Measurements from ENCODE around the gene NHLRC3. TPM values are rescaled to one million over a fixed set of nuclear protein-coding genes. Genes with fewer than 3 reads are reported as not detected.
"Not testable (repeated sequence)": the region's sequence is repeated elsewhere in the genome, so short reads cannot be mapped to it uniquely, and the experiment has no call there.

NHLRC3 gene
- 7.4 and 10.1 TPM in 2 replicates for total RNA-seq (2014; rRNA removed; shearing (Covaris generic))
- 22.2 and 25.7 TPM in 2 replicates for polyA plus RNA-seq (2014; cell fraction: nucleus; rRNA removed)

- DNase-seq (ENCODE audit: extremely low read depth, low read depth): peak; percentile 83
Observed at GRCh38 chr13:39037880-39038568, at the start of gene NHLRC3, which contains the start of gene PROSER1. Gene NHLRC3 (plus strand): TSS chr13:39038456. CDS start chr13:39038640, 184 bp downstream. Gene PROSER1 (minus strand): TSS chr13:39038089. CDS start chr13:39037242, 847 bp downstream.

GRCh38 chr13:38990693-38991092 is 47.6 kb upstream of the NHLRC3 start, which contains the start of gene STOML3:
Gene STOML3 (minus strand): TSS chr13:38990831. CDS start chr13:38990721, 110 bp downstream.
- no peak for DNase-seq (ENCODE audit: extremely low read depth, low read depth)

- no peak for DNase-seq (ENCODE audit: extremely low read depth, low read depth)
Observed at GRCh38 chr13:38993381-38993780, 44.9 kb upstream of the NHLRC3 start.

- DNase-seq (ENCODE audit: extremely low read depth, low read depth): no peak
Observed at GRCh38 chr13:38998739-38999138, 39.5 kb upstream of the NHLRC3 start.

- DNase-seq (ENCODE audit: extremely low read depth, low read depth): not testable (repeated sequence)
Observed at GRCh38 chr13:39006371-39007111, 31.7 kb upstream of the NHLRC3 start.

GRCh38 chr13:39012608-39013007 is 25.6 kb upstream of the NHLRC3 start:
- no peak for DNase-seq (ENCODE audit: extremely low read depth, low read depth)

GRCh38 chr13:39013462-39013861 is 24.8 kb upstream of the NHLRC3 start:
- DNase-seq (ENCODE audit: extremely low read depth, low read depth): no peak

GRCh38 chr13:39016087-39016486 is 22.2 kb upstream of the NHLRC3 start:
- DNase-seq (ENCODE audit: extremely low read depth, low read depth): no peak

GRCh38 chr13:39016787-39017186 is 21.5 kb upstream of the NHLRC3 start:
- DNase-seq (ENCODE audit: extremely low read depth, low read depth): no peak

GRCh38 chr13:39020853-39021462 is 17.3 kb upstream of the NHLRC3 start:
- DNase-seq (ENCODE audit: extremely low read depth, low read depth): no peak

GRCh38 chr13:39023316-39023715 is 14.9 kb upstream of the NHLRC3 start:
- no peak for DNase-seq (ENCODE audit: extremely low read depth, low read depth)

- DNase-seq (ENCODE audit: extremely low read depth, low read depth): no peak
Observed at GRCh38 chr13:39023761-39024160, 14.5 kb upstream of the NHLRC3 start.

GRCh38 chr13:39025433-39025839 is 12.8 kb upstream of the NHLRC3 start:
- DNase-seq (ENCODE audit: extremely low read depth, low read depth): no peak

GRCh38 chr13:39032150-39032549 is 6.1 kb upstream of the NHLRC3 start:
- DNase-seq (ENCODE audit: extremely low read depth, low read depth): no peak

- DNase-seq (ENCODE audit: extremely low read depth, low read depth): no peak
Observed at GRCh38 chr13:39034085-39034484, 4.2 kb upstream of the NHLRC3 start.

GRCh38 chr13:39035204-39035603 is 3.1 kb upstream of the NHLRC3 start:
- no peak for DNase-seq (ENCODE audit: extremely low read depth, low read depth)

GRCh38 chr13:39035799-39036198 is 2.5 kb upstream of the NHLRC3 start:
- DNase-seq (ENCODE audit: extremely low read depth, low read depth): no peak

- DNase-seq (ENCODE audit: extremely low read depth, low read depth): no peak
Observed at GRCh38 chr13:39036212-39036611, 2.0 kb upstream of the NHLRC3 start.

- DNase-seq (ENCODE audit: extremely low read depth, low read depth): no peak
Observed at GRCh38 chr13:39037410-39037879, 811 bp upstream of the NHLRC3 start.

- no peak for DNase-seq (ENCODE audit: extremely low read depth, low read depth)
Observed at GRCh38 chr13:39038569-39039030, 344 bp downstream of the NHLRC3 start.

- no peak for DNase-seq (ENCODE audit: extremely low read depth, low read depth)
Observed at GRCh38 chr13:39039041-39039440, 785 bp downstream of the NHLRC3 start.

Data from NCI-H460 (cell line).